ENCODE data around the gene LASP1.
"Not testable (repeated sequence)": the region's sequence is repeated elsewhere in the genome, so short reads cannot be mapped to it uniquely, and the experiment has no call there.

Gene LASP1

GRCh38 chr17:38911081-38911730, 41.3 kb downstream of the LASP1 start:
- DNase-seq, result no peak

- not testable (repeated sequence) for DNase-seq
These were observed 41.8 kb downstream of the LASP1 start for GRCh38 chr17:38911731-38912081.

GRCh38 chr17:38912221-38912813, 42.5 kb downstream of the LASP1 start:
- DNase-seq, result no peak

- no peak for DNase-seq
These were observed 45.1 kb downstream of the LASP1 start for GRCh38 chr17:38914741-38915638.

- no peak for DNase-seq
These were observed 45.8 kb downstream of the LASP1 start for GRCh38 chr17:38915639-38915995.

GRCh38 chr17:38916771-38917170, 46.9 kb downstream of the LASP1 start:
- DNase-seq, result no peak

- DNase-seq, result no peak
These were observed 47.4 kb downstream of the LASP1 start for GRCh38 chr17:38917259-38917658.

- no peak for DNase-seq
These were observed 48.5 kb downstream of the LASP1 start for GRCh38 chr17:38918129-38918913.

- DNase-seq, result no peak
These were observed 49.1 kb downstream of the LASP1 start for GRCh38 chr17:38918916-38919315.

GRCh38 chr17:38919316-38920078, 49.6 kb downstream of the LASP1 start:
- DNase-seq, result no peak

GRCh38 chr17:38920374-38921291, 50.8 kb downstream of the LASP1 start:
- DNase-seq, result no peak

- no peak for DNase-seq
These were observed 52.0 kb downstream of the LASP1 start for GRCh38 chr17:38921756-38922411.

- DNase-seq, result no peak
These were observed 52.9 kb downstream of the LASP1 start for GRCh38 chr17:38922538-38923297.

- DNase-seq, result no peak
These were observed 55.6 kb downstream of the LASP1 start, which contains the start of gene LASP1NB for GRCh38 chr17:38925263-38925995. Gene LASP1NB (plus strand): TSS chr17:38925614.

GRCh38 chr17:38926293-38927070, 56.6 kb downstream of the LASP1 start:
- DNase-seq, result no peak

GRCh38 chr17:38930782-38931181, 60.9 kb downstream of the LASP1 start:
- DNase-seq, result not testable (repeated sequence)

- DNase-seq, result not testable (repeated sequence)
These were observed 64.1 kb downstream of the LASP1 start for GRCh38 chr17:38933962-38934361.

- DNase-seq, result no peak
These were observed 70.1 kb downstream of the LASP1 start for GRCh38 chr17:38939987-38940386.
